Measurements from ENCODE around the gene CCDC51. TPM values are rescaled to one million over a fixed set of nuclear protein-coding genes. Genes with fewer than 3 reads are reported as not detected.
"Not testable (repeated sequence)": the region's sequence is repeated elsewhere in the genome, so short reads cannot be mapped to it uniquely, and the experiment has no call there.

CCDC51 gene
- total RNA-seq, 1 donor from 2014 or later, result 39.2 TPM

DNA sequence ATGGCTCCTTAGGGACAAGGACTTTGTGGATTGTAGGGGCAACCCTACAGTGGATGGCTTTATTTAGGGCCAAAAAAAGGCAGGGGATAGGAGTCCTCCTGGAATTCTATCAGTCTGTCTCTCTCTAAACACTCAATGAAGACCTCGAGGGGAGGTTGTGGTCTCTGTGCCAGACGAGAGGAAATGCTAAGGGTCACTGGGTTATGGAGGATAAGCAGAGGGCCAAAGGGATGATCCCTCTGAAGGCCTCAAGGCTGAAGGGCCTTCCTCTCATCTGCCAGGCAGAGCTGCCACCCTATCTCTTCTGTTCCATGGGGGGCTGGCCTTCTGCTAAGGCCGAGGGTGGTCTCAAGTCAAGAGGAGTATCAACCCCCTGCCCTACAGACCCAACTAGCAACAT, 37.0 kb downstream of the CCDC51 start:
- TF ChIP-seq CTCF (IDR thresholded peaks at IDR 0.05; ENCODE audit: insufficient read depth, low read length, poor library complexity, severe bottlenecking), result no peak
- H3K4me3 ChIP-seq (ENCODE audit: low read depth, low read length), result no peak overlapping the region
- H3K27me3 ChIP-seq (ENCODE audit: control insufficient read depth, insufficient read depth, low read length), result no peaks in the 10 kb centered on the region
- H3K36me3 ChIP-seq (ENCODE audit: control insufficient read depth, insufficient read depth, low read length), result peaks cover 4% of the 10 kb centered on the region
- no peak for DNase-seq (ENCODE audit: low read depth)

GRCh38 chr3:48402281-48402732, 37.6 kb downstream of the CCDC51 start:
- DNase-seq (ENCODE audit: low read depth), result peak; percentile 44
- peaks cover 4% of the 10 kb centered on the region for H3K36me3 ChIP-seq (ENCODE audit: control insufficient read depth, insufficient read depth, low read length)
- no peak overlapping the region for H3K4me3 ChIP-seq (ENCODE audit: low read depth, low read length)
- H3K27me3 ChIP-seq (ENCODE audit: control insufficient read depth, insufficient read depth, low read length), result no peaks in the 10 kb centered on the region
- no peak for TF ChIP-seq CTCF (IDR thresholded peaks at IDR 0.05; ENCODE audit: insufficient read depth, low read length, poor library complexity, severe bottlenecking)

DNA sequence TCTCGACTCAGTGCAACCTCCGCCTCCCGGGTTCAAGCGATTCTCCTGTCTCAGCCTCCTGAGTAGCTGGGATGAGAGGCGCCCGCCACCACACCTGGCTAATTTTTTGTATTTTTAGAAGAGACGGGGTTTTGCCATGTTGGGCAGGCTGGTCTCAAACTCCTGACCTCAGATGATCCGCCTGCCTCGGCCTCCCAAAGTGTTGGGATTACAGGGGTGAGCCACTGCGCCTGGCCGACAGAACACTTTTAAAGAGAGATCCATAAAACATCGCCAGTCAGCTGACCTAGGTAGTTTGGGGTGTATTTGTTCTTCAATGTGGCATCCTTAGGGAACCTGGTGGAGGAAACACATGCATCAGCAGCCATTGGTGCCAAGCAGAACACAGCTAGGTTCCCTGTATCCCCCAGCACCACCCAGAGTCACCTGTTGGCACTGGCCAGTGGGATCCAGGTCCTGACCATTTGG, 38.5 kb downstream of the CCDC51 start:
- H3K4me3 ChIP-seq (ENCODE audit: low read depth, low read length); H3K27me3 ChIP-seq (ENCODE audit: control insufficient read depth, insufficient read depth, low read length); DNase-seq (ENCODE audit: low read depth); H3K36me3 ChIP-seq (ENCODE audit: control insufficient read depth, insufficient read depth, low read length): not testable (repeated sequence)

DNA sequence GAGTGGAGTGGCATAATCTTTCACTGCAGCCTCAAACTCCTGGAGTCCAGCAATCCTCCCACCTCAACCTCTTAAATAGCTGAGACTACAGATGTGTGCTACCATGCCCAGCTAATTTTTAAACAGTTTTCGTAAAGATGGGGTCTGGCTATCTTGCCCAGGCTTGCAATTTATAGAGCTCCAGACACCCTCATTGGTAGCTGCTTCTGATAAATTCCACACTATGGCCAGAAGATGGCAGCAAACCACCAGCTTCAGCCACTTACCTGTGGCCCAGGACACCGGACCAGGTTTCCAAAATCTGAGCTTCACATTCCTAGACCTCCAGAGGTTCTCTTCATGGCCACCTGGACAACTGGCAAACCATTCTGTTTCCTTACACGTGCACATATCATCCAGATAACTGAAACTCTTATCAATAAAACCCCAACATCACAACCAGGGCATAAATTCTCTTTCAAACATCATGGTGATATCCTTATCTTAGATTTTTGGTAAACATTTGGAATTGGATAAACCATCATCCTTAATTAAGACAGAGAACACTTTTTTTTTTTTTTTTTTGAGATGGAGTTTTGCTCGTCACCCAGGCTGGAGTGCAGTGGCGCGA, 39.0 kb downstream of the CCDC51 start:
- no peak overlapping the region for H3K4me3 ChIP-seq (ENCODE audit: low read depth, low read length)
- H3K36me3 ChIP-seq (ENCODE audit: control insufficient read depth, insufficient read depth, low read length), result no peaks in the 10 kb centered on the region
- H3K27me3 ChIP-seq (ENCODE audit: control insufficient read depth, insufficient read depth, low read length), result no peaks in the 10 kb centered on the region
- DNase-seq (ENCODE audit: low read depth), result peak; percentile 29
- TF ChIP-seq CTCF (IDR thresholded peaks at IDR 0.05; ENCODE audit: insufficient read depth, low read length, poor library complexity, severe bottlenecking), result peak; percentile 75

DNA sequence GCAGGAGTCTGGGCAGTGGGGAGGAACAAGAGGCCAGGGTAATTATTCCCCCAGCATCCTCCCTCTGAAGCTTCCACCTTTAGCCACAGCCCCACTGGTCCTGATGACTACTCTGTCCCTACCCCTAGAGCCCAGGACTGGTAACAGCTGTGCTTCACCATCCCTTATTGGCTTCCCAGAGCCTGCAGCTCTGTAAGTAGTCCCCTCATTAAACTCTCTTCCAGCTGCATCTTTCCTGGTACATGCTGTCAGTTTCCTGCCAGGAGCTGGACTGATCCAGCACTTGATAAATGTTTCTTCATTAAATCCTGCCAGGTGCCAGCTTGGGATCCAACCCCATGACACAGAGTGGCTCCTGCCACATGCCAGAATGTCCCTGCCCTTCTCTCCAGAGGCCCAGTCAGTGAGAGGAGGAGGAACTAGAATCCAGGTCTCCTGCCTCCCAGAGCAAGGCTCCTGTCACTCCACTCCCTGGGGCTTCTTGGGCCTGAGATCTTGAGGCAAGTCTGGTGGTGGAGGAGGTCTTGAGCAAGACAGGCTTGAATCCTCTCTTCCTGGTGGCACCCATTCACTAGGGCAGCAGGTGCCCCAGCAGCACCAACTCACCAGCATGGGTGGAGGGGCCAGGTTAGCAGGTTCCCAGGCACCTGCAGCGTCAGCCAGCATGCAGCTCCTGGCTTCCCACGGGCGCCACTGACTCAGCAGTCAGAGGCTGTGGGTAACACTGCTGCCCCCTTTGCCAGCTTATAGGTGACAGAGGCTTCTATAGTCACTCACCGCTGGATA, 40.3 kb downstream of the CCDC51 start:
- TF ChIP-seq CTCF (IDR thresholded peaks at IDR 0.05; ENCODE audit: insufficient read depth, low read length, poor library complexity, severe bottlenecking), result no peak
- DNase-seq (ENCODE audit: low read depth), result no peak
- Histone ChIP-seq H3K27me3 (ENCODE audit: control insufficient read depth, insufficient read depth, low read length) (no peaks in the 10 kb centered on the region), H3K36me3 (ENCODE audit: control insufficient read depth, insufficient read depth, low read length) (no peaks in the 10 kb centered on the region), H3K4me3 (ENCODE audit: low read depth, low read length) (no peak overlapping the region)

GRCh38 chr3:48398701-48399386, 41.1 kb downstream of the CCDC51 start:
- no peak overlapping the region for H3K4me3 ChIP-seq (ENCODE audit: low read depth, low read length)
- H3K36me3 ChIP-seq (ENCODE audit: control insufficient read depth, insufficient read depth, low read length), result no peaks in the 10 kb centered on the region
- TF ChIP-seq CTCF (IDR thresholded peaks at IDR 0.05; ENCODE audit: insufficient read depth, low read length, poor library complexity, severe bottlenecking), result no peak
- no peak for DNase-seq (ENCODE audit: low read depth)
- H3K27me3 ChIP-seq (ENCODE audit: control insufficient read depth, insufficient read depth, low read length), result no peaks in the 10 kb centered on the region

Data from kidney epithelial cell (primary cell).